K562 (cell line): Measurements from ENCODE around the gene MCAM. TPM values are rescaled to one million over a fixed set of nuclear protein-coding genes. Genes with fewer than 3 reads are reported as not detected.

ENCODE experiments used
- CXXC5 ChIP-seq: fragments of 250-450 bp; sonication (Bioruptor Pico); IDR thresholded peaks from 2 replicates; pipeline ENCODE4 v1.8.0; 2022; ENCODE audit warnings: inconsistent platforms, mild to moderate bottlenecking, moderate library complexity
- MAZ ChIP-seq, 2 experiments: fragments of 450-650 bp in 1 of 2; sonication (generic) in 1 of 2; formaldehyde crosslinking; IDR thresholded peaks in 1 of 2; conservative IDR thresholded peaks in 1 of 2; 2 replicates each; pipeline versions ENCODE4 v1.4.0 to v1.5.0; 2020; ENCODE audit warnings: mild to moderate bottlenecking in 1 of 2, missing genetic modification reagents in 1 of 2
- RAD21 ChIP-seq, 2 experiments: fragments of 250-450 bp in 1 of 2; fragments of 450-650 bp in 1 of 2; sonication (Bioruptor Pico) in 1 of 2; formaldehyde crosslinking in 1 of 2; IDR thresholded peaks in 1 of 2; conservative IDR thresholded peaks in 1 of 2; 2 replicates each; pipeline versions ENCODE4 v1.4.0 to v1.8.0; 2020 to 2022; ENCODE audit warnings: mild to moderate bottlenecking in 2 of 2, moderate library complexity in 1 of 2
- RCOR1 ChIP-seq, 2 experiments: IDR thresholded peaks; 2 replicates each; pipeline ENCODE4 v1.6.1; 2012; ENCODE audit warnings: low read depth in 2 of 2, low read length in 2 of 2, borderline replicate concordance in 1 of 2, improper control_type of control experiment in 1 of 2
- XRCC5 ChIP-seq: fragments of 200-400 bp; formaldehyde crosslinking; IDR thresholded peaks from 2 replicates; pipeline ENCODE4 v1.6.1; 2017; ENCODE audit warnings: low read depth, mild to moderate bottlenecking, low read length
- polyA plus RNA-seq, 8 experiments: library from polyadenylated mRNA; depleted of rRNA in 4 of 8; stranded (reverse) in 5 of 8; unstranded in 3 of 8; fragments of >200 nt; fragmentation: Nextera tagmentation in 2 of 8; fragmentation: Illumina TruSeq in 1 of 8; extraction: Ambion mirVana in 2 of 8; extraction: Trizol in 1 of 8; gene quantifications; 2 replicates each; pipeline versions ENCODE4 v1.2.1 to v1.2.3, GENCODE V29; 2011 to 2014; ENCODE audit warnings: inconsistent platforms in 1 of 8, missing spikeins in 1 of 8
- total RNA-seq, 7 experiments: library from RNA; depleted of rRNA in 6 of 7; stranded (reverse); fragments of >200 nt in 6 of 7; fragmentation: Illumina TruSeq in 2 of 7; extraction: Trizol in 2 of 7; gene quantifications; 2 replicates each; pipeline versions ENCODE4 v1.2.1 to v1.2.3, GENCODE V29; 2011 to 2021; ENCODE audit warnings: low replicate concordance in 1 of 7
- TF ChIP-seq, protein P1 (sequence below): sonication (generic); formaldehyde crosslinking; IDR thresholded peaks from 2 replicates; pipeline ENCODE4 v1.8.0; 2023; ENCODE audit warnings: missing genetic modification reagents, mild to moderate bottlenecking, borderline replicate concordance
- TF ChIP-seq, protein P2 (sequence below): fragments of 450-650 bp; IDR thresholded peaks from 2 replicates; pipeline ENCODE4 v1.6.1; 2016; ENCODE audit warnings: borderline replicate concordance
- TF ChIP-seq, protein P3 (sequence below): fragments of 200-800 bp; sonication (Bioruptor generic); IDR thresholded peaks from 2 replicates; pipeline ENCODE4 v1.6.1; 2017; ENCODE audit warnings: missing genetic modification characterization, missing compliant biosample characterization
- TF ChIP-seq, protein P4 (sequence below): IDR thresholded peaks from 2 replicates; pipeline ENCODE4 v1.6.1; 2011; ENCODE audit warnings: borderline replicate concordance, low read depth, mild to moderate bottlenecking, moderate library complexity, low read length; ENCODE audit not compliant: insufficient read depth, poor library complexity, severe bottlenecking

MCAM gene
- total and polyA plus RNA-seq, 9 of the 15 experiments (the other 6 are each of a cell fraction or from before 2014, with no cell fraction given) = 14.7 to 118 (median 53.6) TPM

DNA sequence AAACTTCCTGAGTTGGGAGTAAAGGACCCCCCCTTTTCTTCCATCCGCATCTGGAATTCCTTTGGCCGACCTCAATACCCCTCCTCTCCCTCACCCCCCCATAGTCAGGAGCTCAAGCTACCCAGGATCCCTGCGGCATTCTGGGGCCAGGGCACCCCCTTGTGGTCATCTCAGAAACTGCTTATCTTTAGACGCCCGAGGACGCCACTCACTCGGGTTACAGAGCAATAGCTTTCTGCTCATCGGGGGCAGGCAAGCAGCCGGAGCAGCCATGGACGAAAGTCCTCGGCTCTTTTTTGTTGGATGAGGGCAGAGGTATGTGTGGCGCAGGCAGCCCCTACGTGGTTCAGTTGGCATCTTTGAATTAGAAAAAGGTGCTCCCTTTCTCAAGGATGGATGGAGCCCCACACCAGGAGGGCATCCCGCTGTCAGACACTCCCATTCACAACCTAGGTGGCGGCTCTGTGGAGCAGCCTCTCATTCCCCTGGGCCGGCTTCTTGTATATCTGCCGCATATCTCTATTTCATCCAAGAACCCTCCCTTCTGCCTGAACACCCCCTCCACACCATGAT is 21.5 kb upstream of the MCAM start (continued):
- TF ChIP-seq, protein P1, sequence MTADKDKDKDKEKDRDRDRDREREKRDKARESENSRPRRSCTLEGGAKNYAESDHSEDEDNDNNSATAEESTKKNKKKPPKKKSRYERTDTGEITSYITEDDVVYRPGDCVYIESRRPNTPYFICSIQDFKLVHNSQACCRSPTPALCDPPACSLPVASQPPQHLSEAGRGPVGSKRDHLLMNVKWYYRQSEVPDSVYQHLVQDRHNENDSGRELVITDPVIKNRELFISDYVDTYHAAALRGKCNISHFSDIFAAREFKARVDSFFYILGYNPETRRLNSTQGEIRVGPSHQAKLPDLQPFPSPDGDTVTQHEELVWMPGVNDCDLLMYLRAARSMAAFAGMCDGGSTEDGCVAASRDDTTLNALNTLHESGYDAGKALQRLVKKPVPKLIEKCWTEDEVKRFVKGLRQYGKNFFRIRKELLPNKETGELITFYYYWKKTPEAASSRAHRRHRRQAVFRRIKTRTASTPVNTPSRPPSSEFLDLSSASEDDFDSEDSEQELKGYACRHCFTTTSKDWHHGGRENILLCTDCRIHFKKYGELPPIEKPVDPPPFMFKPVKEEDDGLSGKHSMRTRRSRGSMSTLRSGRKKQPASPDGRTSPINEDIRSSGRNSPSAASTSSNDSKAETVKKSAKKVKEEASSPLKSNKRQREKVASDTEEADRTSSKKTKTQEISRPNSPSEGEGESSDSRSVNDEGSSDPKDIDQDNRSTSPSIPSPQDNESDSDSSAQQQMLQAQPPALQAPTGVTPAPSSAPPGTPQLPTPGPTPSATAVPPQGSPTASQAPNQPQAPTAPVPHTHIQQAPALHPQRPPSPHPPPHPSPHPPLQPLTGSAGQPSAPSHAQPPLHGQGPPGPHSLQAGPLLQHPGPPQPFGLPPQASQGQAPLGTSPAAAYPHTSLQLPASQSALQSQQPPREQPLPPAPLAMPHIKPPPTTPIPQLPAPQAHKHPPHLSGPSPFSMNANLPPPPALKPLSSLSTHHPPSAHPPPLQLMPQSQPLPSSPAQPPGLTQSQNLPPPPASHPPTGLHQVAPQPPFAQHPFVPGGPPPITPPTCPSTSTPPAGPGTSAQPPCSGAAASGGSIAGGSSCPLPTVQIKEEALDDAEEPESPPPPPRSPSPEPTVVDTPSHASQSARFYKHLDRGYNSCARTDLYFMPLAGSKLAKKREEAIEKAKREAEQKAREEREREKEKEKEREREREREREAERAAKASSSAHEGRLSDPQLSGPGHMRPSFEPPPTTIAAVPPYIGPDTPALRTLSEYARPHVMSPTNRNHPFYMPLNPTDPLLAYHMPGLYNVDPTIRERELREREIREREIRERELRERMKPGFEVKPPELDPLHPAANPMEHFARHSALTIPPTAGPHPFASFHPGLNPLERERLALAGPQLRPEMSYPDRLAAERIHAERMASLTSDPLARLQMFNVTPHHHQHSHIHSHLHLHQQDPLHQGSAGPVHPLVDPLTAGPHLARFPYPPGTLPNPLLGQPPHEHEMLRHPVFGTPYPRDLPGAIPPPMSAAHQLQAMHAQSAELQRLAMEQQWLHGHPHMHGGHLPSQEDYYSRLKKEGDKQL (CRISPR knock-in tag) = no peak
- TF ChIP-seq, protein P2, sequence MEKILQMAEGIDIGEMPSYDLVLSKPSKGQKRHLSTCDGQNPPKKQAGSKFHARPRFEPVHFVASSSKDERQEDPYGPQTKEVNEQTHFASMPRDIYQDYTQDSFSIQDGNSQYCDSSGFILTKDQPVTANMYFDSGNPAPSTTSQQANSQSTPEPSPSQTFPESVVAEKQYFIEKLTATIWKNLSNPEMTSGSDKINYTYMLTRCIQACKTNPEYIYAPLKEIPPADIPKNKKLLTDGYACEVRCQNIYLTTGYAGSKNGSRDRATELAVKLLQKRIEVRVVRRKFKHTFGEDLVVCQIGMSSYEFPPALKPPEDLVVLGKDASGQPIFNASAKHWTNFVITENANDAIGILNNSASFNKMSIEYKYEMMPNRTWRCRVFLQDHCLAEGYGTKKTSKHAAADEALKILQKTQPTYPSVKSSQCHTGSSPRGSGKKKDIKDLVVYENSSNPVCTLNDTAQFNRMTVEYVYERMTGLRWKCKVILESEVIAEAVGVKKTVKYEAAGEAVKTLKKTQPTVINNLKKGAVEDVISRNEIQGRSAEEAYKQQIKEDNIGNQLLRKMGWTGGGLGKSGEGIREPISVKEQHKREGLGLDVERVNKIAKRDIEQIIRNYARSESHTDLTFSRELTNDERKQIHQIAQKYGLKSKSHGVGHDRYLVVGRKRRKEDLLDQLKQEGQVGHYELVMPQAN = no peak
- TF ChIP-seq, protein P3, sequence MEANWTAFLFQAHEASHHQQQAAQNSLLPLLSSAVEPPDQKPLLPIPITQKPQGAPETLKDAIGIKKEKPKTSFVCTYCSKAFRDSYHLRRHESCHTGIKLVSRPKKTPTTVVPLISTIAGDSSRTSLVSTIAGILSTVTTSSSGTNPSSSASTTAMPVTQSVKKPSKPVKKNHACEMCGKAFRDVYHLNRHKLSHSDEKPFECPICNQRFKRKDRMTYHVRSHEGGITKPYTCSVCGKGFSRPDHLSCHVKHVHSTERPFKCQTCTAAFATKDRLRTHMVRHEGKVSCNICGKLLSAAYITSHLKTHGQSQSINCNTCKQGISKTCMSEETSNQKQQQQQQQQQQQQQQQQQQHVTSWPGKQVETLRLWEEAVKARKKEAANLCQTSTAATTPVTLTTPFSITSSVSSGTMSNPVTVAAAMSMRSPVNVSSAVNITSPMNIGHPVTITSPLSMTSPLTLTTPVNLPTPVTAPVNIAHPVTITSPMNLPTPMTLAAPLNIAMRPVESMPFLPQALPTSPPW (CRISPR knock-in tag) = peak; percentile 79
- peak; percentile 77 for TF ChIP-seq CXXC5 (CRISPR knock-in tag)
- TF ChIP-seq MAZ (CRISPR knock-in tag; conservative IDR thresholded peaks at IDR 0.05 in 1 of 2, IDR thresholded peaks at IDR 0.05 in 1 of 2) = peak in 1 of 2 experiments; percentile 78; a peak in 2 of 4 replicates
- TF ChIP-seq, protein P4, sequence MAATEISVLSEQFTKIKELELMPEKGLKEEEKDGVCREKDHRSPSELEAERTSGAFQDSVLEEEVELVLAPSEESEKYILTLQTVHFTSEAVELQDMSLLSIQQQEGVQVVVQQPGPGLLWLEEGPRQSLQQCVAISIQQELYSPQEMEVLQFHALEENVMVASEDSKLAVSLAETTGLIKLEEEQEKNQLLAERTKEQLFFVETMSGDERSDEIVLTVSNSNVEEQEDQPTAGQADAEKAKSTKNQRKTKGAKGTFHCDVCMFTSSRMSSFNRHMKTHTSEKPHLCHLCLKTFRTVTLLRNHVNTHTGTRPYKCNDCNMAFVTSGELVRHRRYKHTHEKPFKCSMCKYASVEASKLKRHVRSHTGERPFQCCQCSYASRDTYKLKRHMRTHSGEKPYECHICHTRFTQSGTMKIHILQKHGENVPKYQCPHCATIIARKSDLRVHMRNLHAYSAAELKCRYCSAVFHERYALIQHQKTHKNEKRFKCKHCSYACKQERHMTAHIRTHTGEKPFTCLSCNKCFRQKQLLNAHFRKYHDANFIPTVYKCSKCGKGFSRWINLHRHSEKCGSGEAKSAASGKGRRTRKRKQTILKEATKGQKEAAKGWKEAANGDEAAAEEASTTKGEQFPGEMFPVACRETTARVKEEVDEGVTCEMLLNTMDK = peak; percentile 71
- peak; percentile 65 to 69 for TF ChIP-seq RAD21 (CRISPR knock-in tag; conservative IDR thresholded peaks at IDR 0.05 in 1 of 2, IDR thresholded peaks at IDR 0.05 in 1 of 2)
- TF ChIP-seq RCOR1 (IDR thresholded peaks at IDR 0.05; ENCODE audit: borderline replicate concordance in 1 of 2, low read depth in 2 of 2, low read length in 2 of 2) = peak in 1 of 2 experiments; percentile 30; a peak in 1 of 4 replicates
- peak; percentile 70; the same call in 1 of the 2 replicates for TF ChIP-seq XRCC5
